AG09309 (cell line): Measurements from ENCODE around the gene ZNF319.

ENCODE experiments used
- DNase-seq: peaks from one replicate; pipeline ENCODE4 v3.0.0-alpha.2; 2010; ENCODE audit warnings: low read depth
- H3K4me3 ChIP-seq: 2 replicates; pipeline ENCODE4 v1.5.1; 2011; ENCODE audit warnings: mild to moderate bottlenecking, low read depth, low read length, moderate library complexity; ENCODE audit not compliant: control insufficient read depth
- CTCF ChIP-seq: IDR thresholded peaks from 2 replicates; pipeline ENCODE4 v1.5.1; 2011; ENCODE audit warnings: mild to moderate bottlenecking, low read depth, low read length, inconsistent platforms; ENCODE audit not compliant: insufficient read depth, control insufficient read depth; ENCODE audit errors: missing control alignments

The ZNF319 gene

GRCh38 chr16:57993438-57993837 lies 7.0 kb downstream of the ZNF319 start:
- no peak overlapping the region for H3K4me3 ChIP-seq
- no peak for TF ChIP-seq CTCF
- no peak for DNase-seq

- no peak for TF ChIP-seq CTCF
- no peak for DNase-seq
- no peak overlapping the region for H3K4me3 ChIP-seq
These were observed 8.4 kb downstream of the ZNF319 start for GRCh38 chr16:57992084-57992483.

- no peak for DNase-seq
- no peak for TF ChIP-seq CTCF
- H3K4me3 ChIP-seq: no peak overlapping the region
These were observed 8.9 kb downstream of the ZNF319 start for GRCh38 chr16:57991551-57992059.

- no peak for DNase-seq
- TF ChIP-seq CTCF: no peak
- H3K4me3 ChIP-seq: no peak overlapping the region
These were observed 11.5 kb downstream of the ZNF319 start for GRCh38 chr16:57988929-57989328.

GRCh38 chr16:57987441-57988177 lies 12.9 kb downstream of the ZNF319 start:
- no peak overlapping the region for H3K4me3 ChIP-seq
- no peak for TF ChIP-seq CTCF
- DNase-seq: no peak

GRCh38 chr16:57986196-57986595 lies 14.3 kb downstream of the ZNF319 start:
- TF ChIP-seq CTCF: no peak
- DNase-seq: no peak
- H3K4me3 ChIP-seq: no peak overlapping the region
